Smooth muscle cell (in vitro differentiated cells): Measurements from ENCODE around the gene ERCC1. TPM values are rescaled to one million over a fixed set of nuclear protein-coding genes. Genes with fewer than 3 reads are reported as not detected.

Experiments used
- DNase-seq: peaks from one replicate; lab custom pipeline; 2025; ENCODE audit not compliant: unreplicated experiment; lab: John Stamatoyannopoulos, UW
- H2AFZ ChIP-seq: fragments of 200-600 bp; sonication (generic); 2 replicates; pipeline ENCODE4 v1.6.0; 2016; ENCODE audit warnings: antibody characterized with exemption, low read depth, mild to moderate bottlenecking
- H3F3A ChIP-seq: fragments of 200-600 bp; sonication (generic); 2 replicates; pipeline ENCODE4 v1.6.0; 2017; ENCODE audit warnings: antibody characterized with exemption, low read depth
- H3K27ac ChIP-seq: fragments of 200-600 bp; sonication (generic); 2 replicates; pipeline ENCODE4 v1.5.1; 2016; ENCODE audit warnings: low read depth, mild to moderate bottlenecking
- H3K27me3 ChIP-seq: fragments of 200-600 bp; sonication (generic); 2 replicates; pipeline ENCODE4 v1.6.1; 2016; ENCODE audit warnings: low read depth, mild to moderate bottlenecking
- H3K36me3 ChIP-seq: fragments of 200-600 bp; sonication (generic); 2 replicates; pipeline ENCODE4 v1.5.1; 2016; ENCODE audit warnings: low read depth
- H3K4me1 ChIP-seq: fragments of 200-600 bp; sonication (generic); 2 replicates; pipeline ENCODE4 v1.5.1; 2016; ENCODE audit warnings: low read depth
- H3K4me2 ChIP-seq: fragments of 200-600 bp; sonication (generic); 2 replicates; pipeline ENCODE4 v1.6.0; 2016; ENCODE audit warnings: mild to moderate bottlenecking
- H3K4me3 ChIP-seq: fragments of 200-600 bp; sonication (generic); 2 replicates; pipeline ENCODE4 v1.5.1; 2016; ENCODE audit warnings: mild to moderate bottlenecking
- H3K79me2 ChIP-seq: fragments of 200-600 bp; sonication (generic); 2 replicates; pipeline ENCODE4 v1.6.0; 2016; ENCODE audit warnings: low read depth, mild to moderate bottlenecking
- H3K9ac ChIP-seq: fragments of 200-600 bp; sonication (generic); 2 replicates; pipeline ENCODE4 v1.6.0; 2016; ENCODE audit warnings: low read depth
- H3K9me3 ChIP-seq: fragments of 200-600 bp; sonication (generic); replicated peaks from 2 replicates; pipeline ENCODE4 v1.5.1; 2016; ENCODE audit warnings: low read depth
- H4K20me1 ChIP-seq: fragments of 200-600 bp; sonication (generic); 2 replicates; pipeline ENCODE4 v1.6.0; 2016; ENCODE audit warnings: low read depth
- CTCF ChIP-seq: fragments of 200-600 bp; sonication (generic); IDR thresholded peaks from 2 replicates; pipeline ENCODE4 v1.5.1; 2017; ENCODE audit warnings: borderline replicate concordance, mild to moderate bottlenecking, antibody characterized with exemption; ENCODE audit not compliant: insufficient read depth, poor library complexity, severe bottlenecking
- WGBS: methylation state at CpG from one replicate; pipeline ENCODE4 v1.1.7; 2016; ENCODE audit warnings: low lambda C conversion rate; 5-methylcytosine and 5-hydroxymethylcytosine counted together
- polyA plus RNA-seq: library from polyadenylated mRNA; unstranded; fragments of >200 nt; fragmentation: Nextera tagmentation; extraction: Ambion mirVana; gene quantifications from 2 replicates; pipeline ENCODE4 v1.2.1, GENCODE V29; 2016
- total RNA-seq: library from RNA; depleted of rRNA; stranded (reverse); fragments of >200 nt; gene quantifications from 2 replicates; pipeline ENCODE4 v1.2.3, GENCODE V29; 2014

The ERCC1 gene
- total and polyA plus RNA-seq, 2 experiments from 2014 or later: 72.6 to 90.4 TPM

GRCh38 chr19:45428384-45429231, 4.9 kb upstream of the ERCC1 start:
- Histone ChIP-seq H3K79me2 (no peaks in the 10 kb centered on the region), H3F3A (peaks cover 15% of the 10 kb centered on the region), H3K4me1 (no peaks in the 10 kb centered on the region), H3K9ac (peak overlapping the region; percentile 77), H3K4me2 (peak overlapping the region; percentile 78), H3K27me3 (no peaks in the 10 kb centered on the region), H2AFZ (peak overlapping the region; percentile 40), H3K27ac (peak overlapping the region; percentile 79), H4K20me1 (no peaks in the 10 kb centered on the region), H3K36me3 (no peaks in the 10 kb centered on the region), H3K9me3 (no peaks in the 10 kb centered on the region), H3K4me3 (peak overlapping the region; percentile 53)
- peak; percentile 72 for DNase-seq
- peak; percentile 46 for TF ChIP-seq CTCF
- 3% methylated on average over 73 of the region's 73 CpGs for WGBS

- 6% methylated on average over 24 of the region's 24 CpGs for WGBS
- no peak for TF ChIP-seq CTCF
- Histone ChIP-seq H2AFZ (no peak overlapping the region), H3K9ac (peak overlapping the region; percentile 77), H3K4me1 (peaks cover 5% of the 10 kb centered on the region), H3K27ac (peak overlapping the region; percentile 90), H4K20me1 (no peaks in the 10 kb centered on the region), H3K27me3 (no peaks in the 10 kb centered on the region), H3F3A (peaks cover 14% of the 10 kb centered on the region), H3K4me3 (peak overlapping the region; percentile 58), H3K4me2 (peak overlapping the region; percentile 85), H3K9me3 (no peaks in the 10 kb centered on the region), H3K36me3 (no peaks in the 10 kb centered on the region), H3K79me2 (peaks cover 9% of the 10 kb centered on the region)
- peak; percentile 56 for DNase-seq
Measured at GRCh38 chr19:45424191-45425058, 708 bp upstream of the ERCC1 start.

- Histone ChIP-seq H3K4me2 (peak overlapping the region; percentile 85), H3K36me3 (no peaks in the 10 kb centered on the region), H2AFZ (no peak overlapping the region), H3K27ac (no peak overlapping the region), H3K4me3 (peak overlapping the region; percentile 58), H3K4me1 (peaks cover 5% of the 10 kb centered on the region), H3F3A (peaks cover 8% of the 10 kb centered on the region), H3K9me3 (no peaks in the 10 kb centered on the region), H3K9ac (no peak overlapping the region), H3K79me2 (peaks cover 9% of the 10 kb centered on the region), H3K27me3 (no peaks in the 10 kb centered on the region), H4K20me1 (no peaks in the 10 kb centered on the region)
- WGBS: 15% methylated on average over 20 of the region's 20 CpGs
- no peak for TF ChIP-seq CTCF
- DNase-seq: no peak
Measured at GRCh38 chr19:45423033-45423588, 606 bp downstream of the ERCC1 start.
